Lung (tissue), 12 donors: ENCODE measurements around the gene OPALIN. TPM values are rescaled to one million over a fixed set of nuclear protein-coding genes. Genes with fewer than 3 reads are reported as not detected.

Experiments
- ATAC-seq: fragments of 200-7000 bp; cut with Tn5 transposase; one replicate; pipeline ENCODE4 v1.9.1; 2020; ENCODE audit warnings: moderate number of reproducible peaks; ENCODE audit not compliant: insufficient read depth, low FRiP score
- DNase-seq, 3 donors: peaks; one replicate each; pipeline ENCODE4 v3.0.0-alpha.2; 2013 to 2017
- H3K27ac ChIP-seq, 2 donors: one replicate each; pipeline ENCODE4 v1.5.1; 2013; ENCODE audit warnings: mild to moderate bottlenecking in 2 of 2, moderate library complexity in 2 of 2, control low read depth in 1 of 2, inconsistent platforms in 1 of 2, low read depth in 1 of 2, low read length in 1 of 2
- H3K27me3 ChIP-seq, 3 donors: one replicate each; pipeline ENCODE4 v1.5.1; 2013; ENCODE audit warnings: low read length in 2 of 3; ENCODE audit not compliant: control insufficient read depth in 3 of 3, insufficient read depth in 3 of 3
- H3K36me3 ChIP-seq, 4 donors: one replicate each; pipeline ENCODE4 v1.5.1; 2013; ENCODE audit warnings: low read length in 4 of 4, mild to moderate bottlenecking in 1 of 4, moderate library complexity in 1 of 4; ENCODE audit not compliant: control insufficient read depth in 4 of 4, insufficient read depth in 4 of 4
- H3K4me1 ChIP-seq, 5 donors: one replicate each; pipeline ENCODE4 v1.5.1; 2013; ENCODE audit warnings: low read length in 5 of 5, mild to moderate bottlenecking in 2 of 5, moderate library complexity in 1 of 5; ENCODE audit not compliant: control insufficient read depth in 5 of 5, insufficient read depth in 5 of 5
- H3K4me3 ChIP-seq: one replicate; pipeline ENCODE4 v1.5.1; 2013; ENCODE audit warnings: mild to moderate bottlenecking, control low read depth, moderate library complexity
- H3K9ac ChIP-seq, 2 donors: one replicate each; pipeline ENCODE4 v1.5.1; 2013; ENCODE audit warnings: low read length in 2 of 2, control low read depth in 1 of 2; ENCODE audit not compliant: insufficient read depth in 1 of 2
- H3K9me3 ChIP-seq, 4 donors: one replicate each; pipeline ENCODE4 v1.5.1; 2013; ENCODE audit warnings: low read length in 3 of 4, mild to moderate bottlenecking in 1 of 4, moderate library complexity in 1 of 4; ENCODE audit not compliant: control insufficient read depth in 4 of 4, insufficient read depth in 3 of 4
- CTCF ChIP-seq: IDR thresholded peaks from 2 replicates; pipeline ENCODE4 v1.5.1; 2012; ENCODE audit warnings: mild to moderate bottlenecking; ENCODE audit errors: control extremely low read depth, extremely low read depth
- WGBS, 2 donors: extraction: QIAGEN DNeasy Blood & Tissue Kit; methylation state at CpG; one replicate each; pipeline ENCODE4 v1.1.7; 2013; 5-methylcytosine and 5-hydroxymethylcytosine counted together
- polyA plus RNA-seq, 2 donors: library from polyadenylated mRNA; stranded (reverse); fragments of 200-250 nt; gene quantifications; one replicate each; pipeline ENCODE4 v1.2.1, GENCODE V29; 2013
- total RNA-seq, 2 donors: library from RNA; depleted of rRNA in 1 of 2; stranded (reverse); fragments of >200 nt in 1 of 2; gene quantifications; one replicate each; pipeline ENCODE4 v1.2.1, GENCODE V29; 2014 to 2021
- donor health status: control.
- donor health status: control.
- donor health status: Bipolar disorder and iron deficiency.
- donor health status: healthy.
- donor health status: DM: yes; HTN: yes; CAD: no.

Gene OPALIN
- total and polyA plus RNA-seq, 4 donors: not detected

GRCh38 chr10:96365571-96365970, 6.8 kb upstream of the OPALIN start:
- Histone ChIP-seq H3K9me3 (peaks cover 0 to 3% (median 0%) of the 10 kb centered on the region in 4 donors), H3K27ac (no peak overlapping the region), H3K9ac (no peak overlapping the region), H3K4me1 (peaks cover 0 to 5% (median 0%) of the 10 kb centered on the region in 5 donors), H3K4me3 (no peak overlapping the region), H3K36me3 (no peaks in the 10 kb centered on the region), H3K27me3 (no peaks in the 10 kb centered on the region)
- DNase-seq (no peak), ATAC-seq (no peak)
- no peak for TF ChIP-seq CTCF
- WGBS, 2 donors: 89 to 94% methylated on average over 3 of the region's 3 CpGs

GRCh38 chr10:96360766-96361165, 2.0 kb upstream of the OPALIN start:
- H3K4me1 ChIP-seq: peaks cover 0 to 1% (median 0%) of the 10 kb centered on the region in 5 donors
- ATAC-seq (no peak), DNase-seq (no peak)
- 80 to 89% methylated on average over 3 of the region's 3 CpGs for WGBS, 2 donors
- H3K27me3 ChIP-seq: no peaks in the 10 kb centered on the region
- no peak for TF ChIP-seq CTCF
- H3K9ac ChIP-seq: no peak overlapping the region
- H3K36me3 ChIP-seq: no peaks in the 10 kb centered on the region
- no peak overlapping the region for H3K4me3 ChIP-seq
- H3K9me3 ChIP-seq: peaks cover 0 to 3% (median 0%) of the 10 kb centered on the region in 4 donors
- H3K27ac ChIP-seq: no peak overlapping the region

- Histone ChIP-seq H3K4me1 (peaks cover 0 to 1% (median 0%) of the 10 kb centered on the region in 5 donors), H3K27me3 (no peaks in the 10 kb centered on the region), H3K4me3 (no peak overlapping the region), H3K27ac (no peak overlapping the region), H3K9ac (no peak overlapping the region), H3K9me3 (peaks cover 0 to 3% (median 0%) of the 10 kb centered on the region in 4 donors), H3K36me3 (no peaks in the 10 kb centered on the region)
- no peak for DNase-seq
- 94 to 95% methylated on average over 6 of the region's 6 CpGs for WGBS, 2 donors
- TF ChIP-seq CTCF: no peak
- no peak for ATAC-seq
These were observed 1.5 kb upstream of the OPALIN start for GRCh38 chr10:96360331-96360730.

GRCh38 chr10:96359616-96360015, 814 bp upstream of the OPALIN start:
- TF ChIP-seq CTCF: no peak
- H3K27me3 ChIP-seq: no peaks in the 10 kb centered on the region
- H3K4me1 ChIP-seq: peaks cover 0 to 1% (median 0%) of the 10 kb centered on the region in 5 donors
- H3K4me3 ChIP-seq: no peak overlapping the region
- H3K9ac ChIP-seq: no peak overlapping the region
- DNase-seq (no peak), ATAC-seq (no peak)
- H3K9me3 ChIP-seq: peaks cover 0 to 3% (median 0%) of the 10 kb centered on the region in 4 donors
- 88 to 96% methylated on average over 6 of the region's 6 CpGs for WGBS, 2 donors
- no peaks in the 10 kb centered on the region for H3K36me3 ChIP-seq
- no peak overlapping the region for H3K27ac ChIP-seq
